WERI-Rb-1 (cell line): ENCODE results near the gene SHROOM3.

Experiments
- DNase-seq: peaks from one replicate; pipeline ENCODE4 v3.0.0-alpha.2; 2020
- H3K27ac ChIP-seq: fragments of 250-450 bp; sonication (Bioruptor Pico); 2 replicates; pipeline ENCODE4 v1.5.1; 2020; ENCODE audit warnings: mild to moderate bottlenecking, moderate library complexity
- H3K27me3 ChIP-seq: fragments of 250-450 bp; sonication (Bioruptor Pico); 2 replicates; pipeline ENCODE4 v1.5.1; 2021; ENCODE audit warnings: mild to moderate bottlenecking, low read depth, moderate library complexity; ENCODE audit not compliant: insufficient read depth, severe bottlenecking
- H3K36me3 ChIP-seq: fragments of 250-450 bp; sonication (Bioruptor Pico); 2 replicates; pipeline ENCODE4 v1.5.1; 2020; ENCODE audit warnings: mild to moderate bottlenecking, moderate library complexity
- H3K4me3 ChIP-seq: 2 replicates; pipeline ENCODE4 v1.5.1; 2011; ENCODE audit warnings: low read depth, mild to moderate bottlenecking, control low read depth, low read length
- H3K9me3 ChIP-seq: fragments of 250-450 bp; sonication (Bioruptor Pico); 2 replicates; pipeline ENCODE4 v1.5.1; 2021; ENCODE audit warnings: mild to moderate bottlenecking, moderate library complexity; ENCODE audit not compliant: severe bottlenecking
- CTCF ChIP-seq: IDR thresholded peaks from 2 replicates; pipeline ENCODE4 v1.5.1; 2011; ENCODE audit warnings: low read depth, mild to moderate bottlenecking, control low read depth, inconsistent platforms, low read length

The SHROOM3 gene

GRCh38 chr4:76578002-76578560 lies 143.1 kb downstream of the SHROOM3 start:
- no peak for TF ChIP-seq CTCF
- H3K36me3 ChIP-seq: no peaks in the 10 kb centered on the region
- no peak overlapping the region for H3K4me3 ChIP-seq
- no peaks in the 10 kb centered on the region for H3K27me3 ChIP-seq
- no peaks in the 10 kb centered on the region for H3K9me3 ChIP-seq
- no peak overlapping the region for H3K27ac ChIP-seq
- DNase-seq: no peak

GRCh38 chr4:76579596-76580375 lies 144.8 kb downstream of the SHROOM3 start:
- TF ChIP-seq CTCF: no peak
- H3K9me3 ChIP-seq: no peaks in the 10 kb centered on the region
- H3K36me3 ChIP-seq: no peaks in the 10 kb centered on the region
- no peak overlapping the region for H3K4me3 ChIP-seq
- H3K27me3 ChIP-seq: no peaks in the 10 kb centered on the region
- DNase-seq: no peak
- no peak overlapping the region for H3K27ac ChIP-seq

GRCh38 chr4:76581077-76581962 lies 146.3 kb downstream of the SHROOM3 start:
- Histone ChIP-seq H3K4me3 (no peak overlapping the region), H3K9me3 (no peaks in the 10 kb centered on the region), H3K27me3 (no peaks in the 10 kb centered on the region), H3K36me3 (no peaks in the 10 kb centered on the region), H3K27ac (no peak overlapping the region)
- no peak for DNase-seq
- TF ChIP-seq CTCF: no peak

GRCh38 chr4:76582074-76582816 lies 147.2 kb downstream of the SHROOM3 start:
- no peaks in the 10 kb centered on the region for H3K27me3 ChIP-seq
- DNase-seq: no peak
- H3K4me3 ChIP-seq: no peak overlapping the region
- no peaks in the 10 kb centered on the region for H3K36me3 ChIP-seq
- H3K9me3 ChIP-seq: no peaks in the 10 kb centered on the region
- no peak for TF ChIP-seq CTCF
- H3K27ac ChIP-seq: no peak overlapping the region

GRCh38 chr4:76582817-76583087 lies 147.7 kb downstream of the SHROOM3 start:
- no peak for DNase-seq
- no peak for TF ChIP-seq CTCF
- Histone ChIP-seq H3K9me3 (no peaks in the 10 kb centered on the region), H3K36me3 (no peaks in the 10 kb centered on the region), H3K4me3 (no peak overlapping the region), H3K27me3 (no peaks in the 10 kb centered on the region), H3K27ac (no peak overlapping the region)
